Iris pigment epithelial cell (primary cell): ENCODE data around the gene PHACTR1.

Experiments used
- DNase-seq: peaks from one replicate; pipeline ENCODE4 v3.0.0-alpha.2; 2011; ENCODE audit warnings: low read depth

The PHACTR1 gene

GRCh38 chr6:13030396-13030795, 313.8 kb downstream of the PHACTR1 start:
- DNase-seq = no peak

DNA sequence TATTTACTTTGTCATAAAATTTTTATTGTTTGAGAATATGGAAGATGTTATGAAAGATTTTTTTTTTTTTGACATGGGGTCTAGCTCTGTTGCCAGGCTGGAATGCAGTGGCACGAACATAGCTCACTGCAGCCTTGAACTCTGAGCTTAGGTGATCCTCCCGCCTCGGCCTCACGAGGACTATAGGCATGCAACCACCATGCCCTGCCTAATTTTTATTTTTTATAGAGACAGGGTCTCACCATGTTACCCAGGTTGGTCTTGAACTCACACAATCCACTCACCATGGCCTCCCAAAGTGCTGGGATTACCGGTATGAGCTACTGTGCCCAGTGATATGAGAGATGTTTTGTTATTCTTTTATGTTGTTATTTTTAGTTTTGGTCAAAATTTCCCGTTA, 316.0 kb downstream of the PHACTR1 start:
- no peak for DNase-seq

DNA sequence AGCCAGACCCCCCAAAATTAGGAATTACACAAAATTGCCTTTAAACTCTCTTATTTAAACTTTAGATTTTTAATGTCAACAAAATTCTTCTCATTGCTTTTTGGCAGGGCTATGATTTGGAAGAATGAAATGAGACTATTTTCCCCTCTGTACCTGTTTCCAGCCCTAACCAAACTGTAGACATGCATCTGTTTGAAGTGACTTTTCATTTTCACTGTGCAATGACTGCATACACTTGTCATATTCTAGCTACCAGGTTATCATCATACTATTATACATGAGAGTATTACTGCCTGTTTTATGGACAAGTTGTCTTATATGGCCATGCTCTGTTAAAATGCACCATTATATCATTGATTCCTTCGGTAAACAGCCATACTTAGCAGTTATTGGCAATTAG, 316.6 kb downstream of the PHACTR1 start:
- DNase-seq = no peak

DNA sequence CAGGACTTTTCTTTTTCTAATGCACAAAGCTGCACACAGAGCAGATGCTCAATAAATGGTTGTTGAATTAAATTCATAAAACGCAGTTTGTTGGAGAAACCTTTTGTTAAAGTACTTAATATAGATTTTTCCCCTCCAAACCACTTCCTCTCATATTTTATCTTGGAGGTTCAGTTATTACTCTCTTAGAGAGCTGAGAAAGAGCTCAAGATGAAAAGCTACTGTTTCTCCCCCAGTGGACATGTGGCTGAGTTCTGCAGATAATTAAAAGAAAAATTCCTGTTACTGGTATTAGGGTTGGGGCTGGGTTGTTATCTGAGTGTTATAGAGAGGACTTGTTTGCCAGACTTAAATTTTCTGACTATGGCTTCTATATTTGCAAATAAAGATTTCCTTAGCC, 317.7 kb downstream of the PHACTR1 start:
- no peak for DNase-seq

GRCh38 chr6:13035606-13036005, 319.0 kb downstream of the PHACTR1 start:
- DNase-seq = no peak

DNA sequence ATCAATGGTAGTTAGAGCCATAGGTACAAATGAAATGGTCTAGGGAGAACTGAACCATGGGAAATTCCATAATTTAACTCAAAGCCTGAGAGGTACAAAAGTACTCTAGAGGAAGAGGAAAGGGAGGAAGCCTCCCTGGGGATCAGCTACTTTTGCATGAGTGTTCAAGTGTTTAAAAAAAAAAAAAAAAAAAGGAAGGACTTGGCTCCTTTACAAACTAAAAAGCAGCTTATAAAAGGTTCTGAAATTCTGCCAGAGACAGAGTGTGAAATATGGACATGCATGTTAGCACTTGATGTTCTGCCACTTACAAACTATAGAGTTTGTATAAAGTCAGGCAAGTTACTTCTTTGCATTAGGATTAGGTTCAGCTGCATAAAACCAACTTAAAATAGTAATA, 321.7 kb downstream of the PHACTR1 start:
- no peak for DNase-seq

DNA sequence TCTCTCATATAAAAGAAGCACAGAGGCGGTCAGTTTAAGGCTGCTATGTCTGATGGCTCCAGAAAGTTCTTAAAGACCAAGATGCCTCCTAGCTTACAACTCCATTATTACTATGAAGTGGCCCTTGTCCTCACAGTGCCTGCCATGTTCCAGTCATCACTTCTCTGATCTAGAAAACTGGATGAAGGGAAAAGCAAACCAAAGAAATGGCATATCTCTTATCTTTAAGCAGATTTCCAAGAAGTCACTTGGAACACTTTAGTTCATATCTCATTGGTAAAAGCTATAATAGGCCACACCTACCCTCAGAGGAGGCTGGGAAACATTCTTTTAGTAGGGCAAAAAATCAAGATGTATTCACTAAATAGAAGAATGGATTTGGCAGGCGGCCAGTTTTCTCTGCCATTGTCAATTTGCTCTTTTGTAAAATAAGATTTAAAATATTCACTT, 322.2 kb downstream of the PHACTR1 start:
- no peak for DNase-seq

DNA sequence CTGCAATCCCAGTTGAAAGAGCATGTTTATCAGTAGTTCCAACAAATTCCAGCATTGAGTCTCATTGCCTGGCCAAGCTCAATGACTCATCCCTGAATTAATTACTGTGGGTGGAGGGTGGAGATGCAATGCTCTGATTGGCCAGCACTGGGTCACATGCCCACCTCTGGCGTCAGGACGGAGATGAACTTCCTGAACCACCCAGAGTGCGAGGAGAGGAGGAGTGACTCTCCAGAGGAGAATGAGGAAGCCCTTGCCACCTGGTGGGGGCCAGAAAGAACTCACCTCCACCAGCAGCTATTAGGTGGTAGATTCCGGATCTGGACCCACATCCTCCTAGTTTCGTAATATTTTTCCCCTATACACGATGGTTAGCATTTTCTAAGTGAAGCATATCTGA, 327.8 kb downstream of the PHACTR1 start:
- peak; percentile 9 for DNase-seq

- no peak for DNase-seq
These were observed 328.3 kb downstream of the PHACTR1 start for GRCh38 chr6:13044896-13045295.

DNA sequence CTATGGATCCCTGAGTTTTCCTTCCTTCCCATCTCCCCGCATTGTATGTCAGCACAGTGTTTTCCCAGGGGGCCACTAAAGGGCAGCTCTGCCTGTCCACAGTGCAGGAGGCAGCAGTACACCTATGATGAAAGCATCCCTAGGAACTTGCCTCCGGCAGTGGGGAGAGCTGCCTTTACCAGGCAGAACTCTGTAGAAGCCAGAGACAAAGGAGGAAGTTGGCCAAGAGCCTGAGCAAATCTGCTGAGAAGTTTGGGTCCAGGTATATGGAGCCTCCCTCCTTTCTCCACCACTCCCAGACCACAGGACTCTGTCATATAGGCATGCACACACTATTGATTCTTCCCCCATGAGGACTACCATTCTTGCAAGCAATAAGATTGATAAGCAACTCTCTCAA, 329.1 kb downstream of the PHACTR1 start:
- no peak for DNase-seq

- DNase-seq = no peak
These were observed 329.5 kb downstream of the PHACTR1 start for GRCh38 chr6:13046084-13046483.

GRCh38 chr6:13048113-13048512, 331.5 kb downstream of the PHACTR1 start:
- DNase-seq = no peak

- no peak for DNase-seq
These were observed 333.2 kb downstream of the PHACTR1 start for GRCh38 chr6:13049666-13050254.

GRCh38 chr6:13053006-13053461, 336.5 kb downstream of the PHACTR1 start:
- no peak for DNase-seq

DNA sequence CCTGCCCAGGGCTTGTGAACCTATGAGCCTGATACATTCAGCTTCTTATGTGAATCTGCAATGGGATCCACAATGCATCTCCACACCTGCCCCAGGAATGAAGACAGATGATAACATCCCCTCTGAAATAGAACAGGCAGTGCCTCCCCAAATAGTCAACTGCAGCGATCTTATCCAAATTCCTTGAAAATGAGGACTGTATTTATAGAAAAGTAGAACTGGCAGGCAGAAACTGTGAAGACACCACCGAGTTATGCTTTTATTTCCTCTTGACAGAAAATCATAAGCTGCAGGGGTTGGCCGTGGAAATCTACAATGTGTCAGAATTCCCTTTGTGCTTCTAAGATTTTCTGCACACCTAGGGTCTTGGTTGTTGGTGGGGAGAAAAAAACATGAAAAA, 341.5 kb downstream of the PHACTR1 start:
- DNase-seq = no peak

GRCh38 chr6:13059026-13059425, 342.5 kb downstream of the PHACTR1 start:
- no peak for DNase-seq

DNA sequence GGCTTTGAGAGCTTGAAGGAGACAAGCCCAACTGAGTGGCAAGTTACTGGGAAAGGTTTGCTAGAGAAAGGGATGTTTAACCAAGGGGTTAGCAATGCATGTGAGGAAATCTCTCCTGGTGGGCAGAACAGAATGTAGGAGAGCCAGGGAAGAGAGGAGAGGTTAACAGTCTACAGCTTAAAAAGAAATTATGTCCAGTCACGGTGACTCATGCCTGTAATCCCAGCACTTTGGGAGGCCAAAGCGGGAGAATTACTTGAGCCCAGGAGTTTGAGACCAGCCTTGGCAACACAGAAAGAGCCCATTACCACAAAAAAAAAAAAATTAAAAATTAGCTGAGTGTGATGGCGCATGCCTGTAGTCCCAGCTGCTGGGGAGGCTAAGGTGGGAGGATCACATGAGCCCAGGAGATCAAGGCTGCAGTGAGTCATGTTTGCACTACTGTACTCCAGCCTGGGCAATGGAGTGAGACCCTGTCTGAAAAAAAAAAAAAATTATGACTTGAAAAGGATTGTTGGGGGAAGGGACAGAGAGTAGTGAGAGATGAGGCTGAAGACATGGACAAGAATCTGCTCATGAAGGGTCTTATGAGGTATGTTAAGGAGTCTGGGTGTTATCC, 346.8 kb downstream of the PHACTR1 start:
- no peak for DNase-seq

GRCh38 chr6:13065581-13065980, 349.0 kb downstream of the PHACTR1 start:
- DNase-seq = no peak

DNA sequence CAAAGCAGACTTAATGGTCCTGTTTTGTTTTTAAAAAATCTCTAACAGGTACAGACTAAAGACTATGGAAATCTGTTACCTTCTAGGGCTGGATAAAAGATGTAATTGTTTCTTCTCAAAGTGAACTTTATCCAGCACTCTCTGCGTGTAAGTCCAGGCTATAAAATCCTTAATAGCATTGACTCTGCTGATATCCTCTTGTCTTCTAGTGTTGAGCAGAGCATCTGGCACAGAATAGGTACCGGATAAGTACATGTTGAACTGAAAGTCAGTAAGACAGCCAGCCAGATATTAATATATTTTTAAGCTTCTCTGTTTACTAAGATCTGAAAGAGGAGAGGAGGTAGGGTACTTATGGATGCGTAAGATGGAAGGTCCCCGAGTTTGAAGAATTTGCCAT, 349.5 kb downstream of the PHACTR1 start:
- no peak for DNase-seq

- no peak for DNase-seq
These were observed 350.3 kb downstream of the PHACTR1 start for GRCh38 chr6:13066820-13067219.

DNA sequence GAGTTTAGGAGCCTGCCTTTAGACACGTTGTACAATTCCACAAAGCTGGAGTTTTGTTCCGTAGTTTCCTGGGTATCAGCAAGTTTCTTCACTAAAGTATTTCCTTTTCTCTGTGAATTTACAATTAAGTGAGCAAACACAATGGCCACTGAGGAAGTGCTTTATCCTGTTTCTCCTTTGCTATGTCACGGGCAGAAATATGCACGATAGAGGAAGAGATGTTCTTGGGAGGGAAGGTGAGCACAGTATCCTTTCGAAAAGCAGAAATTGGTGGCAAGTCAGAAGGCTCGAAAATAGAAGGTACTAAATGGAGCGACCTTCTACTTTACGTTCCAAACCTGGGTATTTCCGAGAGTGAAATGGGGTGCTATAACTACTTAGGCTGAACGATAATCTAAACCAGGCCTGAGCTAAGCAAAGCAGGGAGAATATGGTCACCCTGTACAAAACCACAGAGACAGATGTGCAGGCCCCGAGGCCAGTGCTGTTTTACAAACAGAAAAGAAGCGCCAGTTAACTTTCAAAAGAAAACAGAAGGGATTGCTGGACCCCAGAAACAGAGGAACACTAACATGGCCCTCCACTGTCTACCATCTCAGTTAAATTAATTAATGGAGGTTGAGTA, 352.1 kb downstream of the PHACTR1 start:
- DNase-seq = no peak

DNA sequence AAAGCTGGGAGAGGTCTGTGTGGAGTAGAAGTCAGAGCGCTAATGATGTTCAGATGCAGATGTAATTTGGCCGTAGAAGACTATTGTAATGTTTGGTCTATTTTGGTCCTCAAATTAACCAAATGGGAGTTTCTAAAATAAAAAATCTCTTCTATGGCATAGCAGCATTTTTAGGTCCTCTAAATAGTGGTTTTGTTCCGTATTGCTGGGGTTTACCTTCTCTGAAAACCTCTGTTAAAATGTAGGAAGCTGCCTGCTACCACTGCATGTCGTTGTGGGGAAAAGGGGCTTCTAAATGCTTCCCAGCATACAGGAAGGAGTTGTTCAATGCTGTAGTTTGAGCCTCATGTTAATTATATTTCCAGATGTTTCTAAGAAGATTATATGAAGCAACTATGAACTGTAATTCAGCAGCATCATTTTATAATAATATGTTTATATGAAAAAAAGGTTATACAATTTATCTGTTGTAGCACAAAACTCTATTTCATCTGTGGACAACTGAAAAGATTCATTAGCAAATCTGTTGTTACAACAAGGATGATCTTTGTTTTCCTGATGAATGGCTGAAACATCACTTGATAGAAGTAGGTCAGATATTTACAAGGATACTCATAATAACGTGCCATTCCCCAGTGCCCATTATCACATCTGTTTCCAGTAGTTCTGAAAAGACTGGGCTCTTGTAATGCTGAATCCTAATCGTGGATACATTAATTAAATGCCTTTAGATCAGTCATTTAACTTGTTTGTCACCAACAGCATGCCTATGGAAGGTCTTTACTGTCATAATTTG, 355.2 kb downstream of the PHACTR1 start:
- no peak for DNase-seq
